Measurements from ENCODE around the gene CPSF2. TPM values are rescaled to one million over a fixed set of nuclear protein-coding genes. Genes with fewer than 3 reads are reported as not detected.
"Not testable (repeated sequence)": the region's sequence is repeated elsewhere in the genome, so short reads cannot be mapped to it uniquely, and the experiment has no call there.

The CPSF2 gene
- total and polyA plus RNA-seq, 5 experiments from 2014 or later, result 28.3 to 74.4 (median 30.7) TPM

- POLR2A ChIA-PET, result no interaction called here
- no peak overlapping the region for H3K4me3 Mint-ChIP-seq
- peaks cover 0 to 10% (median 3%) of the 10 kb centered on the region in 9 donors for H3K9me3 Mint-ChIP-seq
- H3K27me3 Mint-ChIP-seq, result peaks cover 0 to 8% (median 2%) of the 10 kb centered on the region in 5 donors
- no peak overlapping the region for H3K27ac Mint-ChIP-seq
- ATAC-seq (no peak), DNase-seq (no peak)
- no peaks in the 10 kb centered on the region for H3K4me1 Mint-ChIP-seq
- peaks cover 0 to 5% (median 0%) of the 10 kb centered on the region in 3 donors for H3K36me3 Mint-ChIP-seq
These were observed 85.5 kb downstream of the CPSF2 start for GRCh38 chr14:92207012-92207927.

- ATAC-seq (no peak), DNase-seq (no peak)
- Mint-ChIP-seq H3K4me3 (no peak overlapping the region), H3K36me3 (peaks cover 0 to 5% (median 0%) of the 10 kb centered on the region in 3 donors), H3K9me3 (peaks cover 0 to 14% (median 3%) of the 10 kb centered on the region in 9 donors), H3K4me1 (no peaks in the 10 kb centered on the region), H3K27me3 (peaks cover 0 to 8% (median 2%) of the 10 kb centered on the region in 5 donors), H3K27ac (no peak overlapping the region)
- POLR2A ChIA-PET, result no interaction called here
These were observed 86.1 kb downstream of the CPSF2 start for GRCh38 chr14:92207928-92208265.

- Mint-ChIP-seq H3K9me3 (peaks cover 0 to 20% (median 9%) of the 10 kb centered on the region in 9 donors), H3K27ac (no peak overlapping the region), H3K4me3 (no peak overlapping the region), H3K36me3 (peaks cover 0 to 5% (median 0%) of the 10 kb centered on the region in 3 donors), H3K4me1 (no peaks in the 10 kb centered on the region), H3K27me3 (peaks cover 0 to 8% (median 2%) of the 10 kb centered on the region in 5 donors)
- POLR2A ChIA-PET, result no interaction called here
- ATAC-seq (no peak), DNase-seq (no peak)
These were observed 87.4 kb downstream of the CPSF2 start for GRCh38 chr14:92209141-92209540.

- H3K36me3 Mint-ChIP-seq, H3K4me1 Mint-ChIP-seq, H3K4me3 Mint-ChIP-seq, POLR2A ChIA-PET, DNase-seq, ATAC-seq: not testable (repeated sequence)
- H3K9me3 Mint-ChIP-seq, result peaks cover 0 to 21% (median 9%) of the 10 kb centered on the region in 9 donors
- peaks cover 0 to 12% (median 3%) of the 10 kb centered on the region in 5 donors for H3K27me3 Mint-ChIP-seq
- peak overlapping the region in 3 of 10 donors; percentile 27 to 39 (median 39) for H3K27ac Mint-ChIP-seq
These were observed 91.4 kb downstream of the CPSF2 start for GRCh38 chr14:92213125-92213524.

- H3K9me3 Mint-ChIP-seq, result peaks cover 0 to 21% (median 9%) of the 10 kb centered on the region in 9 donors
- peaks cover 0 to 12% (median 3%) of the 10 kb centered on the region in 5 donors for H3K27me3 Mint-ChIP-seq
- H3K27ac Mint-ChIP-seq, result no peak overlapping the region
- peaks cover 0 to 5% (median 0%) of the 10 kb centered on the region in 3 donors for H3K36me3 Mint-ChIP-seq
- POLR2A ChIA-PET, result no interaction called here
- no peak overlapping the region for H3K4me3 Mint-ChIP-seq
- H3K4me1 Mint-ChIP-seq, result peaks cover 0 to 1% (median 0%) of the 10 kb centered on the region in 4 donors
- DNase-seq (no peak), ATAC-seq (no peak)
These were observed 93.8 kb downstream of the CPSF2 start for GRCh38 chr14:92215579-92215978.

- Mint-ChIP-seq H3K27me3 (peaks cover 0 to 12% (median 3%) of the 10 kb centered on the region in 5 donors), H3K27ac (no peak overlapping the region), H3K4me1 (peaks cover 0 to 1% (median 0%) of the 10 kb centered on the region in 4 donors), H3K4me3 (no peak overlapping the region), H3K36me3 (no peaks in the 10 kb centered on the region), H3K9me3 (peaks cover 0 to 10% (median 3%) of the 10 kb centered on the region in 9 donors)
- DNase-seq (no peak), ATAC-seq (no peak)
- POLR2A ChIA-PET, result interaction anchor here (0.8 kb wide), 2 partner anchors 15 to 358 kb away, joined by 3 to 4 read pairs; no protein-coding TSS in a partner anchor
These were observed 96.2 kb downstream of the CPSF2 start for GRCh38 chr14:92217936-92218335.

Other genes with a start within 250 kb of the CPSF2 start
- gene FBLN5, start 174.3 kb upstream of the CPSF2 start, total RNA-seq, result 1 to 10 TPM; 7.2 to 8.1 TPM
- 10 to 100 TPM; 21.2 to 37.7 (median 25.3) TPM for gene FBLN5, start 174.3 kb upstream of the CPSF2 start, polyA plus RNA-seq
- gene TRIP11, start 81.9 kb upstream of the CPSF2 start, total RNA-seq, result 10 to 100 TPM; 70.8 to 76.3 TPM
- gene TRIP11, start 81.9 kb upstream of the CPSF2 start, polyA plus RNA-seq, result 10 to 100 TPM; 31.4 to 57.6 (median 50.8) TPM
- 10 to 100 TPM; 54.9 to 59.3 TPM for gene ATXN3, start 15.4 kb upstream of the CPSF2 start, total RNA-seq
- gene ATXN3, start 15.4 kb upstream of the CPSF2 start, polyA plus RNA-seq, result 10 to 100 TPM; 11.3 to 15.5 (median 14.3) TPM
- 100 to 1,000 TPM in 1 of 2 experiments, 10 to 100 TPM in 1; 91.1 to 104 TPM for gene NDUFB1, start 263 bp upstream of the CPSF2 start, total RNA-seq
- gene NDUFB1, start 263 bp upstream of the CPSF2 start, polyA plus RNA-seq, result 100 to 1,000 TPM; 331 to 412 (median 399) TPM
- gene SLC24A4, start 201.2 kb downstream of the CPSF2 start, total RNA-seq, result not detected
- gene SLC24A4, start 201.2 kb downstream of the CPSF2 start, polyA plus RNA-seq, result under 1 TPM in 1 of 3 donors, not detected in 2; 0.05 TPM